SK-N-SH (cell line): ENCODE results near the gene HES1. TPM values are rescaled to one million over a fixed set of nuclear protein-coding genes. Genes with fewer than 3 reads are reported as not detected.

Experiments
- CTCF ChIA-PET: fragments of 300-600, 350-600 bp; formaldehyde crosslinking; extraction: SDS; loops from one replicate; lab custom pipeline; 2021; lab: Yijun Ruan, JAX
- POLR2A ChIA-PET: fragments of 350-600 bp; sonication (Branson Sonifier 250); formaldehyde crosslinking; extraction: SDS; loops from one replicate; lab custom pipeline; 2020; ENCODE audit warnings: antibody characterized with exemption, inconsistent platforms; lab: Yijun Ruan, JAX
- DNase-seq: peaks from one replicate; pipeline ENCODE4 v3.0.0; 2012
- H2AFZ ChIP-seq: fragments of 200-600 bp; sonication (generic); 2 replicates; pipeline ENCODE4 v1.8.1; 2016; ENCODE audit warnings: antibody characterized with exemption, mild to moderate bottlenecking, low read depth
- H3F3A ChIP-seq: fragments of 200-600 bp; sonication (generic); replicated peaks from 2 replicates; pipeline ENCODE3; 2016; ENCODE audit warnings: antibody characterized with exemption, mild to moderate bottlenecking; ENCODE audit not compliant: insufficient read depth
- H3K27ac ChIP-seq, 2 experiments: fragments of 200-500 bp in 1 of 2; fragments of 200-600 bp in 1 of 2; sonication (Bioruptor generic) in 1 of 2; sonication (generic), shearing (Covaris generic) in 1 of 2; 2 replicates each; pipeline versions ENCODE4 v1.5.1 to v1.6.1; 2014 to 2016; ENCODE audit warnings: low read depth in 2 of 2, inconsistent platforms in 1 of 2, low read length in 1 of 2, mild to moderate bottlenecking in 1 of 2, mixed read lengths in 1 of 2
- H3K27me3 ChIP-seq: fragments of 200-600 bp; sonication (generic), shearing (Covaris generic); 2 replicates; pipeline ENCODE4 v1.6.1; 2016; ENCODE audit warnings: mixed run types; ENCODE audit not compliant: insufficient read depth
- H3K36me3 ChIP-seq, 2 experiments: fragments of 200-500 bp in 1 of 2; fragments of 200-600 bp in 1 of 2; sonication (Bioruptor generic) in 1 of 2; sonication (generic) in 1 of 2; replicated peaks in 1 of 2; 2 replicates each; pipeline versions ENCODE3 to v1.5.1; 2014 to 2016; ENCODE audit warnings: low read length in 1 of 2, mild to moderate bottlenecking in 1 of 2; ENCODE audit not compliant: insufficient read depth in 2 of 2, control insufficient read depth in 1 of 2
- H3K4me1 ChIP-seq, 2 experiments: fragments of 200-500 bp in 1 of 2; fragments of 200-600 bp in 1 of 2; sonication (Bioruptor generic) in 1 of 2; sonication (generic), shearing (Covaris generic) in 1 of 2; 2 replicates each; pipeline versions ENCODE4 v1.5.1 to v1.6.1; 2014 to 2016; ENCODE audit warnings: low read depth in 1 of 2, low read length in 1 of 2, mixed run types in 1 of 2; ENCODE audit not compliant: insufficient read depth in 2 of 2, control insufficient read depth in 1 of 2
- H3K4me2 ChIP-seq: fragments of 200-600 bp; sonication (generic), shearing (Covaris generic); 2 replicates; pipeline ENCODE4 v1.6.1; 2017; ENCODE audit warnings: mixed run types
- H3K4me3 ChIP-seq, 2 experiments: fragments of 200-500 bp in 1 of 2; fragments of 200-600 bp in 1 of 2; sonication (Bioruptor generic) in 1 of 2; sonication (generic), shearing (Covaris generic) in 1 of 2; 2 replicates each; pipeline versions ENCODE4 v1.5.1 to v1.8.1; 2014 to 2016; ENCODE audit warnings: low read depth in 2 of 2, inconsistent platforms in 1 of 2, low read length in 1 of 2, mild to moderate bottlenecking in 1 of 2, mixed read lengths in 1 of 2, moderate library complexity in 1 of 2
- H3K79me2 ChIP-seq: fragments of 200-600 bp; sonication (generic); 2 replicates; pipeline ENCODE4 v1.8.1; 2017; ENCODE audit warnings: mild to moderate bottlenecking; ENCODE audit not compliant: insufficient read depth
- H3K9ac ChIP-seq: fragments of 200-600 bp; sonication (generic); 2 replicates; pipeline ENCODE4 v1.6.1; 2017; ENCODE audit warnings: mixed run types
- H3K9me2 ChIP-seq: fragments of 200-600 bp; sonication (generic); 2 replicates; pipeline ENCODE4 v1.6.1; 2017; ENCODE audit warnings: mixed run types
- H3K9me3 ChIP-seq: fragments of 200-600 bp; sonication (generic); 2 replicates; pipeline ENCODE4 v1.6.1; 2017; ENCODE audit warnings: mixed run types, mild to moderate bottlenecking, moderate library complexity
- H4K20me1 ChIP-seq: fragments of 200-600 bp; sonication (generic); 2 replicates; pipeline ENCODE4 v1.6.1; 2017; ENCODE audit warnings: mild to moderate bottlenecking, mixed run types; ENCODE audit not compliant: insufficient read depth
- ELF1 ChIP-seq: IDR thresholded peaks from 2 replicates; pipeline ENCODE4 v1.4.0; 2012
- EP300 ChIP-seq, 2 experiments: IDR thresholded peaks; 2 replicates each; pipeline versions ENCODE4 v1.4.0 to v1.6.1; 2012; ENCODE audit warnings: borderline replicate concordance in 1 of 2, low read depth in 1 of 2, low read length in 1 of 2
- FOXM1 ChIP-seq: IDR thresholded peaks from 2 replicates; pipeline ENCODE4 v1.4.0; 2012; ENCODE audit warnings: low read depth, mild to moderate bottlenecking
- GABPA ChIP-seq: IDR thresholded peaks from 2 replicates; pipeline ENCODE4 v1.4.0; 2012; ENCODE audit warnings: low read depth, mild to moderate bottlenecking
- JUND ChIP-seq: IDR thresholded peaks from 2 replicates; pipeline ENCODE4 v1.4.0; 2012
- NRF1 ChIP-seq: IDR thresholded peaks from 2 replicates; pipeline ENCODE4 v1.6.1; 2012; ENCODE audit warnings: low read depth, mild to moderate bottlenecking, low read length
- RCOR1 ChIP-seq: fragments of 150-350 bp; IDR thresholded peaks from 2 replicates; pipeline ENCODE4 v1.6.1; 2017; ENCODE audit warnings: antibody characterized with exemption, low read length
- RFX5 ChIP-seq: IDR thresholded peaks from 2 replicates; pipeline ENCODE4 v1.6.1; 2012; ENCODE audit warnings: mild to moderate bottlenecking, improper control_type of control experiment, low read length
- RXRA ChIP-seq: IDR thresholded peaks from 2 replicates; pipeline ENCODE4 v1.4.0; 2012; ENCODE audit warnings: low read depth, mild to moderate bottlenecking, borderline replicate concordance
- TEAD4 ChIP-seq: IDR thresholded peaks from 2 replicates; pipeline ENCODE4 v1.4.0; 2012; ENCODE audit warnings: mild to moderate bottlenecking, borderline replicate concordance; ENCODE audit not compliant: insufficient read depth
- YY1 ChIP-seq: IDR thresholded peaks from 2 replicates; pipeline ENCODE4 v1.4.0; 2012; ENCODE audit warnings: low read depth, mild to moderate bottlenecking
- WGBS: methylation state at CpG from one replicate; pipeline ENCODE4 v1.1.6; 2017; ENCODE audit warnings: low lambda C conversion rate; 5-methylcytosine and 5-hydroxymethylcytosine counted together
- polyA plus RNA-seq, 3 experiments: library from polyadenylated mRNA; depleted of rRNA; stranded (reverse); fragments of >200 nt; gene quantifications; 2 replicates each; pipeline ENCODE4 v1.2.3, GENCODE V29; 2012
- TF ChIP-seq, protein P1 (sequence below): IDR thresholded peaks from 2 replicates; pipeline ENCODE4 v1.6.1; 2012; ENCODE audit warnings: mild to moderate bottlenecking, low read depth, low read length, moderate library complexity
- TF ChIP-seq, protein P2 (sequence below): fragments of 200-600 bp; sonication (generic); IDR thresholded peaks from 2 replicates; pipeline ENCODE4 v1.6.1; 2017; ENCODE audit warnings: antibody characterized with exemption, mild to moderate bottlenecking, moderate library complexity
- TF ChIP-seq, protein P3 (sequence below): IDR thresholded peaks from 2 replicates; pipeline ENCODE4 v1.4.0; 2012; ENCODE audit warnings: low read depth, borderline replicate concordance
- TF ChIP-seq, protein P4 (sequence below): fragments of 150-350 bp; IDR thresholded peaks from 2 replicates; pipeline ENCODE4 v1.6.1; 2017; ENCODE audit warnings: antibody characterized with exemption, low read length, low read depth, borderline replicate concordance

Gene HES1
- polyA plus RNA-seq, 1 of the 3 experiments (the other 2 are of a cell fraction) = 225 TPM

DNA sequence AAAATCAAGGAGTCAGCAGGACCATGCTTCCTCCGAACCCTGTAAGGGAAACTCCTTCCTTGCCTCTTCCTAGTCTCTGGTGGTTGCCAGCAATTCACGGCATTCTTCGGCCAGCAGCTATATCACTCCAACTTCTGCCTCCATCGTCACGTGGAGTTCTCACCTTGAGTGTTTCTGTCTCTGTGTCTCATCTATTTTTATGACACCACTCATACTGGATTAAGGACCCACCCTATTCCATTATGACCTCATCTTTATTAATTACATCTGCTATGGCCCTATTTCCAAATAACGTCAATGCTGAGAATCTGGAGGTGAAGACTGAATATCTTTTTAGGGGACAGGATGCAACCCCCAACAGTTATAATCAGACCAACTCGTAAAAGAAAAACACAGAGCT lies 21.8 kb upstream of the HES1 start:
- no peak for DNase-seq
- no peak for TF ChIP-seq RXRA
- TF ChIP-seq TEAD4 = no peak
- no peak for TF ChIP-seq FOXM1
- TF ChIP-seq RFX5 = no peak
- TF ChIP-seq RCOR1 = no peak
- Histone ChIP-seq H4K20me1 (no peaks in the 10 kb centered on the region), H3K36me3 (no peaks in the 10 kb centered on the region), H3K4me1 (peaks cover 0 to 3% of the 10 kb centered on the region in 2 experiments; a peak in 1 of 4 replicates), H3K4me2 (no peak overlapping the region), H3K9me2 (no peaks in the 10 kb centered on the region), H3K4me3 (no peak overlapping the region), H3K9ac (no peak overlapping the region), H3K79me2 (no peaks in the 10 kb centered on the region), H3F3A (no peaks in the 10 kb centered on the region), H3K27ac (no peak overlapping the region), H3K27me3 (no peaks in the 10 kb centered on the region; the same call in none of the 2 replicates), H2AFZ (no peak overlapping the region), H3K9me3 (no peaks in the 10 kb centered on the region)
- WGBS = 77% methylated on average over 7 of the region's 7 CpGs
- CTCF ChIA-PET = interaction anchor here (1.0 kb wide), 1 partner anchor 201 kb away, joined by 3 read pairs; no protein-coding TSS in a partner anchor
- POLR2A ChIA-PET = interaction anchor here (1.1 kb wide), 1 partner anchor 10 kb away, joined by 5 read pairs; no protein-coding TSS in a partner anchor

DNA sequence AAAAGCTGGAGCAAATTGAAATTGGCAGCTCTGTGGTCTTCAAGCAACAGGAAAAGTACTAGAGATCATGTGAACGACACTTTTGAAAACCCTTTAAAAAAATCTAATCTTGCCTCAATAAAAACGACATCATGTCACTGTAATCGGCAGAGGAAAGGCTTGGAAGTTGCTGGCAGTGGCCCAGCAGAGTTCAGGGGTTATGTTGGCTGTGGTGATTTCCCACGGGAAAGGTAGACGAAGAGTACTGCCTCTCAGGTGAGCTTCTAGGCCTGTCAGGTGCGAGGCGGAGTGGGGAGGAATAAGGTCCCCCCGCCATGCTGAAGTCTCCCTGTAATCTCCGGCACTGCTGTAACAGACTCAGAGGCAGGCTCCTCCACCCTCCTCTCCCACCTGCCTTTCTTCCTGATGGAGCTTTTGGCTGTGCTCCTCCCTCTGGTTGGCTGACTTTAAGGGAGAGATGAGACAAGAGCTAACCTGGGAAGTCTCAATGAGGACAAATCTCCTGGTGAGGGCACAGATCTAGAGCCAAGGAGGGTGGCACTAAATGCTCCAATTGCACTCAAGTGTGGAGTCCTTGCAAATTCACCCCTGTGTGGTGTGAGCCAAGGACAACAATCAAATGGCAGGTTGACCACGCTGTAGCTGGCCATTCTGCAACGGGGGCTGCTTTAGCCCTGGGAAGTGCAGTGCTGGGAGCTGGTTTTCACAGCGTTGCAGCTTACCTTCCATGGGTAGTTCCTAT lies 18.7 kb upstream of the HES1 start:
- no peak overlapping the region for H2AFZ ChIP-seq
- H3F3A ChIP-seq = no peaks in the 10 kb centered on the region
- H3K4me3 ChIP-seq = no peak overlapping the region
- no peaks in the 10 kb centered on the region for H3K79me2 ChIP-seq
- H3K9me3 ChIP-seq = no peaks in the 10 kb centered on the region
- WGBS = 70% methylated on average over 10 of the region's 12 CpGs
- no peak for DNase-seq
- H3K27me3 ChIP-seq = peaks cover 4% of the 10 kb centered on the region
- H3K9ac ChIP-seq = no peak overlapping the region
- TF ChIP-seq, protein P1, sequence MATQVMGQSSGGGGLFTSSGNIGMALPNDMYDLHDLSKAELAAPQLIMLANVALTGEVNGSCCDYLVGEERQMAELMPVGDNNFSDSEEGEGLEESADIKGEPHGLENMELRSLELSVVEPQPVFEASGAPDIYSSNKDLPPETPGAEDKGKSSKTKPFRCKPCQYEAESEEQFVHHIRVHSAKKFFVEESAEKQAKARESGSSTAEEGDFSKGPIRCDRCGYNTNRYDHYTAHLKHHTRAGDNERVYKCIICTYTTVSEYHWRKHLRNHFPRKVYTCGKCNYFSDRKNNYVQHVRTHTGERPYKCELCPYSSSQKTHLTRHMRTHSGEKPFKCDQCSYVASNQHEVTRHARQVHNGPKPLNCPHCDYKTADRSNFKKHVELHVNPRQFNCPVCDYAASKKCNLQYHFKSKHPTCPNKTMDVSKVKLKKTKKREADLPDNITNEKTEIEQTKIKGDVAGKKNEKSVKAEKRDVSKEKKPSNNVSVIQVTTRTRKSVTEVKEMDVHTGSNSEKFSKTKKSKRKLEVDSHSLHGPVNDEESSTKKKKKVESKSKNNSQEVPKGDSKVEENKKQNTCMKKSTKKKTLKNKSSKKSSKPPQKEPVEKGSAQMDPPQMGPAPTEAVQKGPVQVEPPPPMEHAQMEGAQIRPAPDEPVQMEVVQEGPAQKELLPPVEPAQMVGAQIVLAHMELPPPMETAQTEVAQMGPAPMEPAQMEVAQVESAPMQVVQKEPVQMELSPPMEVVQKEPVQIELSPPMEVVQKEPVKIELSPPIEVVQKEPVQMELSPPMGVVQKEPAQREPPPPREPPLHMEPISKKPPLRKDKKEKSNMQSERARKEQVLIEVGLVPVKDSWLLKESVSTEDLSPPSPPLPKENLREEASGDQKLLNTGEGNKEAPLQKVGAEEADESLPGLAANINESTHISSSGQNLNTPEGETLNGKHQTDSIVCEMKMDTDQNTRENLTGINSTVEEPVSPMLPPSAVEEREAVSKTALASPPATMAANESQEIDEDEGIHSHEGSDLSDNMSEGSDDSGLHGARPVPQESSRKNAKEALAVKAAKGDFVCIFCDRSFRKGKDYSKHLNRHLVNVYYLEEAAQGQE = no peak
- TF ChIP-seq, protein P2, sequence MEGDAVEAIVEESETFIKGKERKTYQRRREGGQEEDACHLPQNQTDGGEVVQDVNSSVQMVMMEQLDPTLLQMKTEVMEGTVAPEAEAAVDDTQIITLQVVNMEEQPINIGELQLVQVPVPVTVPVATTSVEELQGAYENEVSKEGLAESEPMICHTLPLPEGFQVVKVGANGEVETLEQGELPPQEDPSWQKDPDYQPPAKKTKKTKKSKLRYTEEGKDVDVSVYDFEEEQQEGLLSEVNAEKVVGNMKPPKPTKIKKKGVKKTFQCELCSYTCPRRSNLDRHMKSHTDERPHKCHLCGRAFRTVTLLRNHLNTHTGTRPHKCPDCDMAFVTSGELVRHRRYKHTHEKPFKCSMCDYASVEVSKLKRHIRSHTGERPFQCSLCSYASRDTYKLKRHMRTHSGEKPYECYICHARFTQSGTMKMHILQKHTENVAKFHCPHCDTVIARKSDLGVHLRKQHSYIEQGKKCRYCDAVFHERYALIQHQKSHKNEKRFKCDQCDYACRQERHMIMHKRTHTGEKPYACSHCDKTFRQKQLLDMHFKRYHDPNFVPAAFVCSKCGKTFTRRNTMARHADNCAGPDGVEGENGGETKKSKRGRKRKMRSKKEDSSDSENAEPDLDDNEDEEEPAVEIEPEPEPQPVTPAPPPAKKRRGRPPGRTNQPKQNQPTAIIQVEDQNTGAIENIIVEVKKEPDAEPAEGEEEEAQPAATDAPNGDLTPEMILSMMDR = no peak
- TF ChIP-seq, protein P3, sequence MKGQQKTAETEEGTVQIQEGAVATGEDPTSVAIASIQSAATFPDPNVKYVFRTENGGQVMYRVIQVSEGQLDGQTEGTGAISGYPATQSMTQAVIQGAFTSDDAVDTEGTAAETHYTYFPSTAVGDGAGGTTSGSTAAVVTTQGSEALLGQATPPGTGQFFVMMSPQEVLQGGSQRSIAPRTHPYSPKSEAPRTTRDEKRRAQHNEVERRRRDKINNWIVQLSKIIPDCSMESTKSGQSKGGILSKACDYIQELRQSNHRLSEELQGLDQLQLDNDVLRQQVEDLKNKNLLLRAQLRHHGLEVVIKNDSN = no peak
- no peak for TF ChIP-seq GABPA
- TF ChIP-seq NRF1 = no peak
- no peak for TF ChIP-seq YY1
- no peak for TF ChIP-seq TEAD4
- TF ChIP-seq, protein P4, sequence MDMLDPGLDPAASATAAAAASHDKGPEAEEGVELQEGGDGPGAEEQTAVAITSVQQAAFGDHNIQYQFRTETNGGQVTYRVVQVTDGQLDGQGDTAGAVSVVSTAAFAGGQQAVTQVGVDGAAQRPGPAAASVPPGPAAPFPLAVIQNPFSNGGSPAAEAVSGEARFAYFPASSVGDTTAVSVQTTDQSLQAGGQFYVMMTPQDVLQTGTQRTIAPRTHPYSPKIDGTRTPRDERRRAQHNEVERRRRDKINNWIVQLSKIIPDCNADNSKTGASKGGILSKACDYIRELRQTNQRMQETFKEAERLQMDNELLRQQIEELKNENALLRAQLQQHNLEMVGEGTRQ = no peak
- TF ChIP-seq EP300 (IDR thresholded peaks at IDR 0.05; ENCODE audit: borderline replicate concordance in 1 of 2, low read depth in 1 of 2, low read length in 1 of 2) = no peak
- no peak for TF ChIP-seq RFX5
- no peak for TF ChIP-seq JUND
- TF ChIP-seq ELF1 = no peak
- no peaks in the 10 kb centered on the region for H3K36me3 ChIP-seq
- CTCF ChIA-PET = interaction anchor here (0.6 to 1.1 kb wide), 2 partner anchors 9 to 226 kb away, joined by 3 read pairs; no protein-coding TSS in a partner anchor
- no peak overlapping the region for H3K4me2 ChIP-seq
- no peaks in the 10 kb centered on the region for H3K9me2 ChIP-seq
- no peaks in the 10 kb centered on the region for H4K20me1 ChIP-seq
- H3K27ac ChIP-seq = no peak overlapping the region
- H3K4me1 ChIP-seq = peaks cover 0 to 3% of the 10 kb centered on the region in 2 experiments; a peak in 1 of 4 replicates
- POLR2A ChIA-PET = no interaction called here
